Gastroesophageal sphincter (tissue), 4 donors: ENCODE data around the gene STK40. TPM values are rescaled to one million over a fixed set of nuclear protein-coding genes. Genes with fewer than 3 reads are reported as not detected.
A peak's percentile ranks its signal among the peaks of the same experiment; 100 is the strongest.

Source experiments
- ATAC-seq: fragments of 150-250 bp; one replicate; pipeline ENCODE4 v1.9.1; 2016; ENCODE audit warnings: mild to moderate bottlenecking, moderate library complexity
- H3K27ac ChIP-seq, 4 donors: fragments of 200-600 bp; sonication (generic) in 3 of 4; 1 replicate in 3 of 4; 2 replicates in 1 of 4; pipeline ENCODE4 v1.5.1; 2016 to 2019
- H3K27me3 ChIP-seq: fragments of 200-600 bp; sonication (generic); one replicate; pipeline ENCODE4 v1.5.1; 2019
- H3K36me3 ChIP-seq, 2 donors: fragments of 200-600 bp; sonication (generic); one replicate each; pipeline ENCODE4 v1.5.1; 2019; ENCODE audit warnings: control low read depth in 1 of 2
- H3K4me1 ChIP-seq, 3 donors: fragments of 200-600 bp; sonication (generic); 1 replicate in 2 of 3; 2 replicates in 1 of 3; pipeline ENCODE4 v1.5.1; 2016 to 2019; ENCODE audit warnings: control low read depth in 2 of 3
- H3K4me3 ChIP-seq, 2 donors: fragments of 200-600 bp; sonication (generic); one replicate each; pipeline ENCODE4 v1.5.1; 2019; ENCODE audit warnings: mild to moderate bottlenecking in 1 of 2, moderate library complexity in 1 of 2
- H3K9me3 ChIP-seq, 3 donors: fragments of 200-600 bp; sonication (generic); one replicate each; pipeline ENCODE4 v1.5.1; 2017 to 2019; ENCODE audit warnings: control low read depth in 2 of 3
- CTCF ChIP-seq, 4 experiments: fragments of 200-600 bp in 2 of 4; fragments of 450-650 bp in 2 of 4; sonication (generic) in 1 of 4; IDR thresholded peaks; one replicate each; pipeline ENCODE4 v1.5.1; 2017 to 2019; ENCODE audit warnings: antibody characterized with exemption in 4 of 4, mild to moderate bottlenecking in 2 of 4, moderate library complexity in 2 of 4
- EP300 ChIP-seq: sonication (generic); formaldehyde crosslinking; IDR thresholded peaks from one replicate; pipeline ENCODE4 v1.6.1; 2017; ENCODE audit warnings: antibody characterized with exemption, mild to moderate bottlenecking
- POLR2A ChIP-seq, 2 donors: fragments of 450-650 bp; IDR thresholded peaks; one replicate each; pipeline ENCODE4 v1.6.1; 2017; ENCODE audit warnings: antibody characterized with exemption in 2 of 2, mild to moderate bottlenecking in 2 of 2, moderate library complexity in 1 of 2
- POLR2AphosphoS5 ChIP-seq: sonication (generic); formaldehyde crosslinking; IDR thresholded peaks from one replicate; pipeline ENCODE4 v1.6.1; 2017; ENCODE audit warnings: antibody characterized with exemption
- WGBS, 2 donors: methylation state at CpG; one replicate each; pipeline ENCODE4 v1.1.5; 2018; ENCODE audit warnings: low coverage in 1 of 2; 5-methylcytosine and 5-hydroxymethylcytosine counted together
- total RNA-seq, 4 donors: library from RNA; depleted of rRNA; stranded (reverse); fragments of >200 nt; gene quantifications; one replicate each; pipeline ENCODE4 v1.1.0, GENCODE V29; 2016

STK40 gene
- total RNA-seq, 4 donors from 2014 or later, result 39.2 to 127 (median 68.6) TPM

GRCh38 chr1:36392836-36393235 is 7.1 kb upstream of the STK40 start:
- no peak overlapping the region for H3K27ac ChIP-seq
- WGBS, 2 donors, result no CpG with 5 or more reads among the region's 4 CpGs
- no peaks in the 10 kb centered on the region for H3K9me3 ChIP-seq
- H3K27me3 ChIP-seq, result no peaks in the 10 kb centered on the region
- no peak for ATAC-seq
- no peak overlapping the region for H3K4me3 ChIP-seq
- TF ChIP-seq CTCF (IDR thresholded peaks at IDR 0.05) (no peak), POLR2A (IDR thresholded peaks at IDR 0.05) (no peak), EP300 (no peak), POLR2AphosphoS5 (no peak)
- peaks cover 0 to 46% of the 10 kb centered on the region in 2 donors for H3K36me3 ChIP-seq
- peaks cover 0 to 59% (median 17%) of the 10 kb centered on the region in 3 donors for H3K4me1 ChIP-seq

- 85 to 87% methylated on average over 7 to 8 of the region's 8 CpGs for WGBS, 2 donors
- ATAC-seq, result no peak
- no peaks in the 10 kb centered on the region for H3K9me3 ChIP-seq
- peaks cover 0 to 63% (median 24%) of the 10 kb centered on the region in 3 donors for H3K4me1 ChIP-seq
- H3K27ac ChIP-seq, result peak overlapping the region in 1 of 4 donors; percentile 3
- TF ChIP-seq EP300, result no peak
- TF ChIP-seq POLR2A (IDR thresholded peaks at IDR 0.05), result no peak
- no peak for TF ChIP-seq POLR2AphosphoS5
- no peak for TF ChIP-seq CTCF (IDR thresholded peaks at IDR 0.05)
- H3K27me3 ChIP-seq, result no peaks in the 10 kb centered on the region
- H3K4me3 ChIP-seq, result no peak overlapping the region
- peaks cover 0 to 46% of the 10 kb centered on the region in 2 donors for H3K36me3 ChIP-seq
Observed at GRCh38 chr1:36391271-36391670, 5.5 kb upstream of the STK40 start.

DNA sequence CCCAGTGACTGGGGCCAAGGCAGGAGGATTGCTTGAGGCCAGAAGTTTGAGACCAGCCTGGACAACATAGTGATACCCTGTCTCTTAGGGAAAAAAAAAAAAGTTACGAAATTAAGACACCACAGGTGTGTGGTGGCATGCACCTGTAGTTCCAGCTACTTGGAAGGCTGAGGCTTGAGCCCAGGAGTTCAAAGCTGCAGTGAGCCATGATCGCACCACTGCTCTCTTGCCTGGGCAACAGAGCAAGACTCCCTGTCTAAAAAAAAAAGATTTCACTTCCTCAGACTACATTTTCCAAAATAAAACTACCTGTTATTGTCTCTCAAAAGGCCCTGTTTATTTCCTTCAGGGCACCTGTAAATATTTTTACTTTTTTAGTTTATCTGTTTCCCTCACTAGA is 4.7 kb upstream of the STK40 start:
- H3K27ac ChIP-seq, result peak overlapping the region in 3 of 4 donors; percentile 96 to 99 (median 97)

GRCh38 chr1:36389999-36390398 is 4.3 kb upstream of the STK40 start:
- TF ChIP-seq CTCF (IDR thresholded peaks at IDR 0.05) (no peak), POLR2A (IDR thresholded peaks at IDR 0.05) (no peak), POLR2AphosphoS5 (no peak), EP300 (no peak)
- Histone ChIP-seq H3K9me3 (no peaks in the 10 kb centered on the region), H3K36me3 (peaks cover 0 to 46% of the 10 kb centered on the region in 2 donors), H3K27ac (peak overlapping the region in 3 of 4 donors; percentile 96 to 99 (median 97)), H3K4me3 (no peak overlapping the region), H3K27me3 (no peaks in the 10 kb centered on the region), H3K4me1 (peaks cover 0 to 51% (median 22%) of the 10 kb centered on the region in 3 donors)
- 73 to 90% methylated on average over 1 of the region's 1 CpG for WGBS, 2 donors
- no peak for ATAC-seq

More for the DNA sequence above, 4.7 kb upstream of the STK40 start:
- H3K27me3 ChIP-seq, result no peaks in the 10 kb centered on the region
- WGBS, 2 donors, result 77% methylated on average over 2 of the region's 2 CpGs; no CpG with 5 or more reads in 1 of the 2 donors
- peaks cover 0 to 54% (median 22%) of the 10 kb centered on the region in 3 donors for H3K4me1 ChIP-seq
- peaks cover 0 to 46% of the 10 kb centered on the region in 2 donors for H3K36me3 ChIP-seq
- TF ChIP-seq POLR2AphosphoS5 (no peak), EP300 (no peak), POLR2A (IDR thresholded peaks at IDR 0.05) (no peak), CTCF (IDR thresholded peaks at IDR 0.05) (no peak)
- ATAC-seq, result no peak
- no peaks in the 10 kb centered on the region for H3K9me3 ChIP-seq
- no peak overlapping the region for H3K4me3 ChIP-seq

DNA sequence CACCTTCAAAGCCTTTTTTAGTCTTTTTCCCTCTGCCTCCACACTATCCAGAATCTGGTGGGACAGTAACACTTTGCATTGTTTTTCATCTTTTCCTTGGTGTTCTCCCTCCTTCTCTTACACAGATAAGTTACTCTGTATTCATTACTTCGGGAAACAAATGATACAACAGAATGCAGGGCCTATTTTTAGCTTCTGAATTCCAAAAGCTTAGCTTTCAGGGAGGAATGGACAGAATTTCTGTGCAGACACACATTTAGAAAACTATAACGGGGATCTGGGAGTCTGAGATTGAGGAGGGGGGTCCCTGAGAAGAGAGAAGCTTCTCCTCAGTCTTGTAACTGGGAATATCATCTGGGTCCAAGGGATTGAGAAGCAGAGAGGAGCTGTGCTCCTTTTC is 3.5 kb upstream of the STK40 start:
- ATAC-seq, result no peak
- TF ChIP-seq EP300 (no peak), POLR2AphosphoS5 (no peak), CTCF (IDR thresholded peaks at IDR 0.05) (no peak), POLR2A (IDR thresholded peaks at IDR 0.05) (no peak)
- Histone ChIP-seq H3K36me3 (peaks cover 0 to 46% of the 10 kb centered on the region in 2 donors), H3K27ac (peak overlapping the region; percentile 47 to 99 (median 96)), H3K9me3 (no peaks in the 10 kb centered on the region), H3K27me3 (no peaks in the 10 kb centered on the region), H3K4me1 (peaks cover 0 to 55% (median 28%) of the 10 kb centered on the region in 3 donors), H3K4me3 (no peak overlapping the region)
- 39 to 55% methylated on average over 2 of the region's 2 CpGs for WGBS, 2 donors
